ENCODE data around the gene TBX4. TPM values are rescaled to one million over a fixed set of nuclear protein-coding genes. Genes with fewer than 3 reads are reported as not detected.

TBX4 gene
- total and polyA plus RNA-seq, 2 of the 13 experiments (the other 11 are each of a cell fraction or from before 2014, with no cell fraction given) = 0.11 to 1.1 TPM

DNA sequence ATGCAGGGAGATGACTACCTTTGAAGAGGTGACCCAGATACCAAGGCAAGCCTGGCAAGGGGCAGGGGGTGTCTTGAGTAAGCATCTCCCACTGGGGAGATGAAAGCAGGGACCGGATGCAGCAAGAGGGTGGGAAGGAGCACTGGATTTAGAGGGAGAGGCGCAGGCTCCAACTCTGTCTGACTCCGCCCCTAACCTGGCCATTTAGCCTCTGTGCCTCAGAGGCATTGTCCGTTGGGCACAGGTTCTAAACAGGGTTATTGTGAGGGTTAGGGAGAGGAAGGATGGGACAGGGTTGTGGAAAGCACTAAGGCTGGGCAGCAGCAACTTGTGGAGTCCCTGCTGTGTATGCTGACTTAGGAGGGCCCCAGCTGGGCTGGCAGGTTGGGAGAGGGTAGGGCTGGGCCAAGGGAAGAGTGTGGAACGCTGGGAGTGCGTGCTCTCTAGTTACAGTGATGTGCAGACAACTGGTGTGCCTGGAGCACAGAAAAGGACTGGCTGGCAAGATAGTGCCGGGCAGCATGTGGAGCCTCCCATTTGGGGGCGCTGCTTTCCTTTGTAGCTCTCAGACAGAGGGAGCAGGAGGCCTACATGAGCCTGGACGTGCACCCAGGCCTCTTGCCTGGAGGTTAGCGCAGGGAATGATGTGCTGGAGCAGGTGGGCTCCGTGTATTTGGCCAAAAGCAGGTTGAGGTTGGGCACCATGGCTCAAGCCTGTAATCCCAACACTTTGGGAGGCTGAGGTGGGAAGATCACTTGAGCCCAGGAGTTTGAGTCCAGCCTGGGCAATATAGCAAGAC lies 26.3 kb upstream of the TBX4 start (continued):
- no peak for TF ChIP-seq DNMT3B (CRISPR knock-in tag; conservative IDR thresholded peaks at IDR 0.05)
- 0 out of 2 replicates have a peak, but pooled peaks have one; percentile 45 for TF ChIP-seq RELA (CRISPR knock-in tag; IDR thresholded peaks at IDR 0.05)
- TF ChIP-seq ELF3 (CRISPR knock-in tag; IDR thresholded peaks at IDR 0.05) = peak; percentile 57; the same call in 1 of the 2 replicates
- TF ChIP-seq SNAPC2 (CRISPR knock-in tag; IDR thresholded peaks at IDR 0.05) = no peak
- TF ChIP-seq, protein P1, sequence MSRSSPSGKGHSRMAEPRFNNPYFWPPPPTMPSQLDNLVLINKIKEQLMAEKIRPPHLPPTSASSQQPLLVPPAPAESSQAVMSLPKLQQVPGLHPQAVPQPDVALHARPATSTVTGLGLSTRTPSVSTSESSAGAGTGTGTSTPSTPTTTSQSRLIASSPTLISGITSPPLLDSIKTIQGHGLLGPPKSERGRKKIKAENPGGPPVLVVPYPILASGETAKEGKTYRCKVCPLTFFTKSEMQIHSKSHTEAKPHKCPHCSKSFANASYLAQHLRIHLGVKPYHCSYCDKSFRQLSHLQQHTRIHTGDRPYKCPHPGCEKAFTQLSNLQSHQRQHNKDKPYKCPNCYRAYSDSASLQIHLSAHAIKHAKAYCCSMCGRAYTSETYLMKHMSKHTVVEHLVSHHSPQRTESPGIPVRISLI (CRISPR knock-in tag; IDR thresholded peaks at IDR 0.05; ENCODE audit: borderline replicate concordance) = peak; percentile 87; the same call in 1 of the 2 replicates
- TF ChIP-seq ZSCAN22 (CRISPR knock-in tag; IDR thresholded peaks at IDR 0.05) = no peak
- TF ChIP-seq ETV6 (CRISPR knock-in tag; conservative IDR thresholded peaks at IDR 0.05) = no peak
- no peak for TF ChIP-seq ZFYVE20 (CRISPR knock-in tag; IDR thresholded peaks at IDR 0.05; ENCODE audit: borderline replicate concordance, low read depth)
- TF ChIP-seq ZSCAN20 (CRISPR knock-in tag; IDR thresholded peaks at IDR 0.05; ENCODE audit: borderline replicate concordance) = no peak
- TF ChIP-seq SRSF1 (optimal IDR thresholded peaks at IDR 0.05; ENCODE audit: low read depth, low read length) = no peak
- no peak for TF ChIP-seq CENPX (CRISPR knock-in tag; IDR thresholded peaks at IDR 0.05)
- peak; percentile 69; the same call in 1 of the 2 replicates for TF ChIP-seq ZSCAN21 (CRISPR knock-in tag; IDR thresholded peaks at IDR 0.05; ENCODE audit: borderline replicate concordance)
- TF ChIP-seq, protein P2, sequence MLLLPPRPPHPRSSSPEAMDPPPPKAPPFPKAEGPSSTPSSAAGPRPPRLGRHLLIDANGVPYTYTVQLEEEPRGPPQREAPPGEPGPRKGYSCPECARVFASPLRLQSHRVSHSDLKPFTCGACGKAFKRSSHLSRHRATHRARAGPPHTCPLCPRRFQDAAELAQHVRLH (CRISPR knock-in tag; IDR thresholded peaks at IDR 0.05; ENCODE audit: borderline replicate concordance, low read depth) = peak; percentile 68; the same call in 1 of the 2 replicates
- no peak for TF ChIP-seq ZNF766 (CRISPR knock-in tag; IDR thresholded peaks at IDR 0.05; ENCODE audit: borderline replicate concordance)
- TF ChIP-seq SMAD9 (CRISPR knock-in tag; IDR thresholded peaks at IDR 0.05) = no peak
- 0 out of 2 replicates have a peak, but pooled peaks have one; percentile 56 for TF ChIP-seq ZNF792 (CRISPR knock-in tag; IDR thresholded peaks at IDR 0.05)
- no peak for TF ChIP-seq TBP (CRISPR knock-in tag; IDR thresholded peaks at IDR 0.05)
- TF ChIP-seq ELF4 (CRISPR knock-in tag; IDR thresholded peaks at IDR 0.05; ENCODE audit: borderline replicate concordance) = no peak
- TF ChIP-seq, protein P3, sequence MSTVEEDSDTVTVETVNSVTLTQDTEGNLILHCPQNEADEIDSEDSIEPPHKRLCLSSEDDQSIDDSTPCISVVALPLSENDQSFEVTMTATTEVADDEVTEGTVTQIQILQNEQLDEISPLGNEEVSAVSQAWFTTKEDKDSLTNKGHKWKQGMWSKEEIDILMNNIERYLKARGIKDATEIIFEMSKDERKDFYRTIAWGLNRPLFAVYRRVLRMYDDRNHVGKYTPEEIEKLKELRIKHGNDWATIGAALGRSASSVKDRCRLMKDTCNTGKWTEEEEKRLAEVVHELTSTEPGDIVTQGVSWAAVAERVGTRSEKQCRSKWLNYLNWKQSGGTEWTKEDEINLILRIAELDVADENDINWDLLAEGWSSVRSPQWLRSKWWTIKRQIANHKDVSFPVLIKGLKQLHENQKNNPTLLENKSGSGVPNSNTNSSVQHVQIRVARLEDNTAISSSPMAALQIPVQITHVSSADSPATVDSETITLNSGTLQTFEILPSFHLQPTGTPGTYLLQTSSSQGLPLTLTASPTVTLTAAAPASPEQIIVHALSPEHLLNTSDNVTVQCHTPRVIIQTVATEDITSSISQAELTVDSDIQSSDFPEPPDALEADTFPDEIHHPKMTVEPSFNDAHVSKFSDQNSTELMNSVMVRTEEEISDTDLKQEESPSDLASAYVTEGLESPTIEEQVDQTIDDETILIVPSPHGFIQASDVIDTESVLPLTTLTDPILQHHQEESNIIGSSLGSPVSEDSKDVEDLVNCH (CRISPR knock-in tag; IDR thresholded peaks at IDR 0.05) = no peak
- TF ChIP-seq RCOR2 (CRISPR knock-in tag; IDR thresholded peaks at IDR 0.05) = no peak; the same call in 1 of the 2 replicates
- TF ChIP-seq, protein P4, sequence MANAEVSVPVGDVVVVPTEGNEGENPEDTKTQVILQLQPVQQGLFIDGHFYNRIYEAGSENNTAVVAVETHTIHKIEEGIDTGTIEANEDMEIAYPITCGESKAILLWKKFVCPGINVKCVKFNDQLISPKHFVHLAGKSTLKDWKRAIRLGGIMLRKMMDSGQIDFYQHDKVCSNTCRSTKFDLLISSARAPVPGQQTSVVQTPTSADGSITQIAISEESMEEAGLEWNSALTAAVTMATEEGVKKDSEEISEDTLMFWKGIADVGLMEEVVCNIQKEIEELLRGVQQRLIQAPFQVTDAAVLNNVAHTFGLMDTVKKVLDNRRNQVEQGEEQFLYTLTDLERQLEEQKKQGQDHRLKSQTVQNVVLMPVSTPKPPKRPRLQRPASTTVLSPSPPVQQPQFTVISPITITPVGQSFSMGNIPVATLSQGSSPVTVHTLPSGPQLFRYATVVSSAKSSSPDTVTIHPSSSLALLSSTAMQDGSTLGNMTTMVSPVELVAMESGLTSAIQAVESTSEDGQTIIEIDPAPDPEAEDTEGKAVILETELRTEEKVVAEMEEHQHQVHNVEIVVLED (CRISPR knock-in tag; IDR thresholded peaks at IDR 0.05; ENCODE audit: borderline replicate concordance) = no peak
- TF ChIP-seq PAWR (CRISPR knock-in tag; IDR thresholded peaks at IDR 0.05; ENCODE audit: borderline replicate concordance) = no peak
- peak; percentile 37; the same call in 1 of the 2 replicates for TF ChIP-seq YEATS2 (CRISPR knock-in tag; IDR thresholded peaks at IDR 0.05; ENCODE audit: borderline replicate concordance)
- TF ChIP-seq KDM4B (CRISPR knock-in tag; IDR thresholded peaks at IDR 0.05) = peak; percentile 21; the same call in 1 of the 2 replicates

Measured in HepG2 (cell line).